DOHH2 (cell line): ENCODE data around the gene CACNG1.

ENCODE experiments used
- CTCF ChIP-seq: fragments of 200-600 bp; sonication (generic); IDR thresholded peaks from one replicate; pipeline ENCODE4 v1.5.1; 2014; ENCODE audit warnings: antibody characterized with exemption, mild to moderate bottlenecking, low read depth, low read length; ENCODE audit not compliant: poor library complexity, severe bottlenecking
- EZH2phosphoT487 ChIP-seq: fragments of 200-600 bp; sonication (generic); IDR thresholded peaks from 2 replicates; pipeline ENCODE4 v1.6.1; 2017; ENCODE audit warnings: borderline replicate concordance, mild to moderate bottlenecking, antibody characterized with exemption, low read length, moderate library complexity, mixed read lengths

GRCh38 chr17:67090341-67090740, 46.0 kb downstream of the CACNG1 start:
- no peak for TF ChIP-seq CTCF
- TF ChIP-seq EZH2phosphoT487: no peak
